Measurements from ENCODE around the gene SUMO4.

DNA sequence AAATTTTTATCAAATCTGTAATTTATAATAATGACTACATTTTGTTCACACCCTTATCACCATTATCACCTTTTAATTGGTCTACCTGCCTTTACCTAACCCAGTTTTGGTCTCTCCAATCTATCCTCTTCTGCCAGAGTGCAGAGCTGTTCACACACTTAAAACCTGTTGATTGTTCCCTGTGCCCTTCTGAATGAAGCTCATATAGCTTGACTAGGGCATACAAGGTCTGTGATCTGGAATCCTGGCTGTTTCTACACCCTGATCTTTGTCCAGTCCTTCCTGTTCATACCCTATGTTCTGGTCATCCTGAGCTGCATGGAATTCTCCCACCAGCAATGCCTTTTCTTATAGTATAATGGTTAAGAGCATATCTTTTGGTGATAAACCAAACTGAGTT is 28.9 kb upstream of the SUMO4 start:
- TF ChIP-seq CTCF (IDR thresholded peaks at IDR 0.05) (no peak), EP300 (IDR thresholded peaks at IDR 0.05) (no peak), POLR2AphosphoS5 (IDR thresholded peaks at IDR 0.05) (no peak), POLR2A (IDR thresholded peaks at IDR 0.05) (no peak)
